OCI-LY1 (cell line): ENCODE data around the gene BACH1.

Experiments used
- CTCF ChIP-seq: fragments of 200-600 bp; sonication (generic), shearing (Covaris generic); IDR thresholded peaks from 2 replicates; pipeline ENCODE4 v1.5.1; 2017; ENCODE audit warnings: mild to moderate bottlenecking, antibody characterized with exemption, low read length, moderate library complexity, mixed read lengths
- EZH2 ChIP-seq: fragments of 200-600 bp; sonication (generic), shearing (Covaris generic); IDR thresholded peaks from 2 replicates; pipeline ENCODE4 v1.8.0; 2017; ENCODE audit warnings: borderline replicate concordance, mixed run types, mild to moderate bottlenecking, antibody characterized with exemption, low read length, moderate library complexity, mixed read lengths

- TF ChIP-seq EZH2 (no peak), CTCF (no peak)
Measured at GRCh38 chr21:29378832-29379231, 80.1 kb downstream of the BACH1 start.
